Neuronal stem cell (in vitro differentiated cells): ENCODE data around the gene NHLRC3.

Source experiments
- DNase-seq: peaks from one replicate; pipeline ENCODE4 v3.0.0-alpha.2; 2013; ENCODE audit warnings: low spot score
- H2AFZ ChIP-seq: one replicate; pipeline ENCODE4 v1.6.1; 2013; ENCODE audit warnings: mild to moderate bottlenecking, low read length, inconsistent platforms
- H2AK5ac ChIP-seq: 2 replicates; pipeline ENCODE4 v1.6.1; 2013; ENCODE audit warnings: low read depth, mild to moderate bottlenecking, inconsistent platforms, low read length, moderate library complexity, mixed read lengths
- H2BK120ac ChIP-seq: 2 replicates; pipeline ENCODE4 v1.6.1; 2013; ENCODE audit warnings: low read depth, mild to moderate bottlenecking, inconsistent platforms, low read length, moderate library complexity, mixed read lengths
- H2BK12ac ChIP-seq: one replicate; pipeline ENCODE4 v1.6.1; 2013; ENCODE audit warnings: low read length, inconsistent platforms
- H2BK15ac ChIP-seq: 2 replicates; pipeline ENCODE4 v1.6.1; 2013; ENCODE audit warnings: mild to moderate bottlenecking, low read length, inconsistent platforms, mixed read lengths
- H2BK5ac ChIP-seq: one replicate; pipeline ENCODE4 v1.6.1; 2013; ENCODE audit warnings: inconsistent platforms, mild to moderate bottlenecking, low read length, moderate library complexity
- H3K14ac ChIP-seq: one replicate; pipeline ENCODE4 v1.6.1; 2013; ENCODE audit warnings: low read length, inconsistent platforms
- H3K18ac ChIP-seq: 2 replicates; pipeline ENCODE4 v1.6.1; 2013; ENCODE audit warnings: low read length, inconsistent platforms
- H3K23ac ChIP-seq: 2 replicates; pipeline ENCODE4 v1.6.1; 2013; ENCODE audit warnings: low read depth, mild to moderate bottlenecking, mixed read lengths, low read length, inconsistent platforms; ENCODE audit not compliant: poor library complexity
- H3K27ac ChIP-seq: replicated peaks from 3 replicates; pipeline ENCODE4 v1.5.1; 2013; ENCODE audit warnings: low read length, inconsistent platforms
- H3K27me3 ChIP-seq, 3 experiments: 2 replicates each; pipeline ENCODE4 v1.6.1; 2013; ENCODE audit warnings: low read length in 3 of 3, mild to moderate bottlenecking in 2 of 3, inconsistent platforms in 1 of 3, low read depth in 1 of 3, mixed read lengths in 1 of 3, moderate library complexity in 1 of 3; ENCODE audit not compliant: control insufficient read depth in 3 of 3, insufficient read depth in 3 of 3
- H3K36me3 ChIP-seq, 2 donors: replicated peaks in 1 of 2; 2 replicates each; pipeline ENCODE4 v1.6.1; 2013; ENCODE audit warnings: low read length in 2 of 2; ENCODE audit not compliant: control insufficient read depth in 2 of 2, insufficient read depth in 2 of 2
- H3K4ac ChIP-seq: 2 replicates; pipeline ENCODE4 v1.6.1; 2013; ENCODE audit warnings: inconsistent platforms, mild to moderate bottlenecking, low read length, moderate library complexity
- H3K4me1 ChIP-seq, 2 donors: 1 replicate in 1 of 2; 2 replicates in 1 of 2; pipeline ENCODE4 v1.6.1; 2013; ENCODE audit warnings: low read length in 2 of 2, low read depth in 1 of 2; ENCODE audit not compliant: control insufficient read depth in 2 of 2, insufficient read depth in 1 of 2
- H3K4me2 ChIP-seq: one replicate; pipeline ENCODE4 v1.6.1; 2013; ENCODE audit warnings: mild to moderate bottlenecking, low read length, inconsistent platforms; ENCODE audit not compliant: insufficient read depth, poor library complexity, severe bottlenecking
- H3K4me3 ChIP-seq, 2 donors: 2 replicates each; pipeline ENCODE4 v1.5.1; 2013; ENCODE audit warnings: low read length in 2 of 2, mild to moderate bottlenecking in 2 of 2, inconsistent platforms in 1 of 2, moderate library complexity in 1 of 2
- H3K79me1 ChIP-seq: one replicate; pipeline ENCODE4 v1.6.1; 2013; ENCODE audit warnings: low read depth, mild to moderate bottlenecking, inconsistent platforms, low read length, moderate library complexity
- H3K9ac ChIP-seq: one replicate; pipeline ENCODE4 v1.6.1; 2013; ENCODE audit warnings: mild to moderate bottlenecking, low read depth, low read length, inconsistent platforms; ENCODE audit not compliant: poor library complexity
- H3K9me3 ChIP-seq, 2 donors: replicated peaks in 1 of 2; 2 replicates each; pipeline versions ENCODE3 to v1.6.1; 2013; ENCODE audit warnings: low read length in 2 of 2, mild to moderate bottlenecking in 2 of 2, inconsistent platforms in 1 of 2, low read depth in 1 of 2, mixed read lengths in 1 of 2, moderate library complexity in 1 of 2; ENCODE audit not compliant: control insufficient read depth in 2 of 2, insufficient read depth in 1 of 2
- H4K8ac ChIP-seq: one replicate; pipeline ENCODE4 v1.6.1; 2013; ENCODE audit warnings: low read depth, mild to moderate bottlenecking, inconsistent platforms, low read length, moderate library complexity
- H4K91ac ChIP-seq: one replicate; pipeline ENCODE4 v1.6.1; 2013; ENCODE audit warnings: low read length, low read depth, mild to moderate bottlenecking, inconsistent platforms; ENCODE audit not compliant: poor library complexity
- WGBS, 2 donors: extraction: QIAGEN DNeasy Blood & Tissue Kit; methylation state at CpG; one replicate each; pipeline ENCODE4 v1.1.7; 2013; ENCODE audit warnings: missing lambda C conversion rate in 2 of 2, mixed read lengths in 1 of 2; ENCODE audit not compliant: insufficient read length in 2 of 2, insufficient replicate concordance in 1 of 2; ENCODE audit errors: extremely low coverage in 2 of 2; 5-methylcytosine and 5-hydroxymethylcytosine counted together

The NHLRC3 gene

DNA sequence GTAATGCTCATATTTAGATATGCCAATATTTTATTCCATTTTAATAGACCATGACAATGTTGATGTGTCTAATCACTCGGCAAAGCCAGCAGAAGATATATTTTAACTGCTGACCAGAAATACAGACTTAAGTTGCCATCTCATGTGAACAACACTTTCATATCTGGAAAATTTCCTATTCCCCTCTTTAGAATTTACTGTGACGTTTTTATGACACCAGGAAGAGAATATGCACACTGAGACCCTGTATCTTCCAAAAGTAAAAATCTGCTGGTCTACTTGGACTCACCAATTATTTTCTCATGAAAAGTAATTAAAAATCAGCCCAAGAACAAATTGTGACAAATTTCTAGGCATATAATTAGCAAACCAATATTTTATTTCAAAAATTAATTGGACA lies 2.5 kb upstream of the NHLRC3 start:
- Histone ChIP-seq H3K27me3 (no peaks in the 10 kb centered on the region), H4K91ac (no peak overlapping the region), H3K4me2 (no peak overlapping the region), H2BK5ac (no peak overlapping the region), H3K23ac (no peak overlapping the region), H3K27ac (no peak overlapping the region), H3K4me3 (peak overlapping the region in 1 of 2 donors; percentile 95), H3K79me1 (peaks cover 4% of the 10 kb centered on the region), H3K4me1 (peaks cover 4 to 8% of the 10 kb centered on the region in 2 donors), H2BK12ac (no peak overlapping the region), H2AFZ (no peak overlapping the region), H2AK5ac (no peak overlapping the region), H4K8ac (no peak overlapping the region), H3K9ac (no peak overlapping the region), H3K14ac (no peak overlapping the region), H3K4ac (no peak overlapping the region), H2BK15ac (no peak overlapping the region), H3K18ac (no peak overlapping the region), H2BK120ac (no peak overlapping the region), H3K9me3 (no peaks in the 10 kb centered on the region), H3K36me3 (peaks cover 2 to 38% of the 10 kb centered on the region in 2 donors)
- no CpG with 5 or more reads among the region's 2 CpGs for WGBS, 2 donors
- no peak for DNase-seq

- Histone ChIP-seq H3K14ac (no peak overlapping the region), H2BK15ac (no peak overlapping the region), H3K36me3 (peaks cover 2 to 38% of the 10 kb centered on the region in 2 donors), H4K91ac (no peak overlapping the region), H3K18ac (no peak overlapping the region), H3K23ac (no peak overlapping the region), H3K4ac (no peak overlapping the region), H3K4me1 (peaks cover 4 to 8% of the 10 kb centered on the region in 2 donors), H3K4me2 (peak overlapping the region; percentile 54), H3K9me3 (no peaks in the 10 kb centered on the region), H2BK12ac (no peak overlapping the region), H3K4me3 (peak overlapping the region; percentile 89 to 95), H2BK5ac (no peak overlapping the region), H3K79me1 (peaks cover 4% of the 10 kb centered on the region), H3K9ac (no peak overlapping the region), H2BK120ac (no peak overlapping the region), H4K8ac (no peak overlapping the region), H2AFZ (no peak overlapping the region), H3K27ac (no peak overlapping the region), H3K27me3 (no peaks in the 10 kb centered on the region), H2AK5ac (no peak overlapping the region)
- WGBS, 2 donors = no CpG with 5 or more reads among the region's 9 CpGs
- no peak for DNase-seq
Measured at GRCh38 chr13:39036212-39036611, 2.0 kb upstream of the NHLRC3 start.

DNA sequence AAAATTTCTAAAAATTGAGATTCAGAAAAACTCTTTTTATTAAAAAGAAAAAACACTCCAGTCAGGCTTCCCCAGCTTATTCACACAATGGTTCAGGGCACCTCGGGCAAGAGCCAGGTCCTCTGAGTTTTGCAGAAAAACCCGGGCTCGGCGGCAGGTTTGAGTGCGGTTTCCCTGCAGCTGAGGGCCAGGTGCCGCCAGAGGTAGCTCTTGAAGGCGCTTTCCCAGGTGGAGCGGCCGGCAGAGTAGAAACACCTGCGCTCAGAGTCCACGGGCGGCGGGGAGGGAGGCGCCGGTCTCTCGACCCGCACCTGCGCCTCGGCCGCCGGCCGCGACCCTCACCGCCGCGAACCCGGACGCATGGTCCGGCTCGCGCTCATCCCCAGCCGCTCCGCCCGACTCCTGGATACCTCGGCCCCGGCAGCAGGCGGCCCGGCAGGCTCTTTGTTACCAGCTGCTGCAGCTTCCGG lies 811 bp upstream of the NHLRC3 start:
- peaks cover 4 to 8% of the 10 kb centered on the region in 2 donors for H3K4me1 ChIP-seq
- H3K4ac ChIP-seq = no peak overlapping the region
- peak overlapping the region; percentile 79 for H3K9ac ChIP-seq
- H2BK15ac ChIP-seq = peak overlapping the region; percentile 85
- no CpG with 5 or more reads among the region's 39 CpGs for WGBS, 2 donors
- peak overlapping the region; percentile 94 for H3K18ac ChIP-seq
- peak overlapping the region; percentile 89 to 95 for H3K4me3 ChIP-seq
- peak overlapping the region; percentile 72 for H2BK120ac ChIP-seq
- peak overlapping the region; percentile 71 for H3K14ac ChIP-seq
- no peaks in the 10 kb centered on the region for H3K27me3 ChIP-seq
- H3K4me2 ChIP-seq = peak overlapping the region; percentile 54
- no peak overlapping the region for H4K8ac ChIP-seq
- H3K27ac ChIP-seq = peak overlapping the region; percentile 82
- no peak overlapping the region for H4K91ac ChIP-seq
- peak overlapping the region; percentile 68 for H2BK5ac ChIP-seq
- DNase-seq = no peak
- H3K23ac ChIP-seq = peak overlapping the region; percentile 73
- peaks cover 4% of the 10 kb centered on the region for H3K79me1 ChIP-seq
- H3K36me3 ChIP-seq = peaks cover 2 to 38% of the 10 kb centered on the region in 2 donors
- no peak overlapping the region for H2AK5ac ChIP-seq
- no peaks in the 10 kb centered on the region for H3K9me3 ChIP-seq
- peak overlapping the region; percentile 95 for H2AFZ ChIP-seq
- H2BK12ac ChIP-seq = no peak overlapping the region

DNA sequence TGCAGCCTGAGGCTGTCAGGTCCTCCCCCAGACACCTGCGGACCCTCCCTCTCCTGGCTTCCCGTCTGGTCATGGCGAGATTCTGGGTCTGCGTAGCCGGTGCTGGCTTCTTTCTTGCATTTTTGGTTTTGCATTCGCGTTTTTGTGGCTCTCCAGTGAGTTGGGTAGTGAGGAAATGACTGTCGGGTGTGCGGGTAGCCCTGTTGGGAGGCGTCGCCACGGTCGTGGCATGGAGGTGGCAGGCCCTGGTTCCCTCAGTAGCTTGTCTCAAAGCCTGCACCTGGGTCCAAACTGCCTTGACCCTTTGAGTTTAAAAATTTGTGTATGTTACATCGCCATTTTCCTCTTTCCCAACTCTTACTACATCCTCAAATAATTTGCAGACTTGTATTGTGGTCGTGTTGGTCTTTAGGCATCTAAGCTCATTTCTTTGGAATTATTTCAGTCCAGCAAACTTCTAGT lies 344 bp downstream of the NHLRC3 start:
- no peak for DNase-seq
- no peak overlapping the region for H3K23ac ChIP-seq
- peak overlapping the region; percentile 89 to 95 for H3K4me3 ChIP-seq
- peak overlapping the region; percentile 26 for H3K27ac ChIP-seq
- peak overlapping the region; percentile 64 for H3K9ac ChIP-seq
- H4K91ac ChIP-seq = peak overlapping the region; percentile 18
- peak overlapping the region; percentile 77 for H3K4me2 ChIP-seq
- H2BK5ac ChIP-seq = peak overlapping the region; percentile 82
- no peak overlapping the region for H2BK120ac ChIP-seq
- peaks cover 4 to 8% of the 10 kb centered on the region in 2 donors for H3K4me1 ChIP-seq
- peak overlapping the region; percentile 95 for H2AFZ ChIP-seq
- H2AK5ac ChIP-seq = no peak overlapping the region
- no peak overlapping the region for H2BK12ac ChIP-seq
- H3K18ac ChIP-seq = peak overlapping the region; percentile 88
- no peaks in the 10 kb centered on the region for H3K27me3 ChIP-seq
- no peak overlapping the region for H3K4ac ChIP-seq
- no peaks in the 10 kb centered on the region for H3K9me3 ChIP-seq
- WGBS, 2 donors = no CpG with 5 or more reads among the region's 15 CpGs
- no peak overlapping the region for H2BK15ac ChIP-seq
- no peak overlapping the region for H3K14ac ChIP-seq
- peaks cover 2 to 41% of the 10 kb centered on the region in 2 donors for H3K36me3 ChIP-seq
- H4K8ac ChIP-seq = no peak overlapping the region
- peaks cover 4% of the 10 kb centered on the region for H3K79me1 ChIP-seq
